Mesothelial cell of epicardium (in vitro differentiated cells): Measurements from ENCODE around the gene TMEM53. TPM values are rescaled to one million over a fixed set of nuclear protein-coding genes. Genes with fewer than 3 reads are reported as not detected.

Experiments
- DNase-seq, 2 experiments: peaks; one replicate each; pipeline ENCODE4 v3.0.0; 2021; ENCODE audit warnings: low spot score in 2 of 2; ENCODE audit not compliant: unreplicated experiment in 2 of 2
- H3K27ac Mint-ChIP-seq: 2 replicates; pipeline ENCODE4 v1.8.0; 2021; ENCODE audit warnings: mixed read lengths
- H3K27me3 Mint-ChIP-seq: 2 replicates; pipeline ENCODE4 v1.8.0; 2021; ENCODE audit warnings: low read depth, mixed read lengths
- H3K36me3 Mint-ChIP-seq: 2 replicates; pipeline ENCODE4 v1.8.0; 2021; ENCODE audit warnings: mixed read lengths
- H3K4me1 Mint-ChIP-seq: 2 replicates; pipeline ENCODE4 v1.8.0; 2021; ENCODE audit warnings: mixed read lengths
- H3K4me3 Mint-ChIP-seq: 2 replicates; pipeline ENCODE4 v1.8.0; 2021; ENCODE audit warnings: mild to moderate bottlenecking, moderate library complexity, mixed read lengths
- H3K9me3 Mint-ChIP-seq: 2 replicates; pipeline ENCODE4 v1.8.0; 2021; ENCODE audit warnings: mixed read lengths
- CTCF ChIP-seq: fragments of 200-600 bp; sonication (generic); IDR thresholded peaks from one replicate; pipeline ENCODE4 v1.5.0; 2021; ENCODE audit warnings: antibody characterized with exemption; ENCODE audit not compliant: unreplicated experiment
- total RNA-seq: library from RNA; stranded (reverse); gene quantifications from 3 replicates; pipeline ENCODE4 v1.2.1, GENCODE V29; 2021

The TMEM53 gene
- total RNA-seq, 1 donor from 2014 or later: 8.9 TPM

GRCh38 chr1:44641126-44642102, 32.9 kb downstream of the TMEM53 start:
- H3K27me3 Mint-ChIP-seq: no peaks in the 10 kb centered on the region

DNA sequence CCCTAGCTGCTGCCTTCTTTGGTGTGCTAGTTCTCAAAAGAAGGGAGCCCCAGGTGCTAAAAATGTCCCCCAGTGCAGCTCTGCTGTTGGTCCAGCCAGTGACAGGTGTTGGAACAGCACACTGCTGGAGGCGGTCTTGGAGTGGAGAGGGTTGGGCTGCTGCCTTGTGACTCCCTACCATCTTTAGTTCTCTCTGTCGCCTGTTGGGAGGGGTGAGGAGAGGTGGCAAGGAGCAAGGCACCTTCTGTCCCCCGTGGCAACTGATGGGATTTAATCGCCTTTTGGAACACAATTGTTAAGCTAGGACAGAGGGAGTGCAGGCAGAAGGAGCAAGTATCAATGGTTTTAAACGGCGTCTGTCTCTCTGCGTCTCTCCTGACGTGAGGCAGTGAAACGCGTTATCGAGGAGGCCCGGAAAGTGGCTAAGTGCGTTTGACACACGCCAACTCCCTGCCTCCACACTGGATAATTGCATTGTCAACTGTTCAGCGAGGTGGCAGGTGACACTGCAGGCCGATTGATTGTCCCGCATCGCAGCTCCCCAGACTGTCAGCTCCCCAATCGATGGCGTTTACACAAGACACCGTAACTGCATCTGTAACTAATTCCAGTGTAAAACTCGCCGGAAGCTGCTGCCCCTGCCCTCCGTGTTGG, 34.0 kb downstream of the TMEM53 start:
- TF ChIP-seq CTCF: no peak
- H3K27ac Mint-ChIP-seq: no peak overlapping the region
- DNase-seq: no peak
- H3K36me3 Mint-ChIP-seq: peaks cover 21% of the 10 kb centered on the region
- H3K9me3 Mint-ChIP-seq: no peaks in the 10 kb centered on the region
- H3K27me3 Mint-ChIP-seq: no peaks in the 10 kb centered on the region
- H3K4me1 Mint-ChIP-seq: no peaks in the 10 kb centered on the region
- H3K4me3 Mint-ChIP-seq: no peak overlapping the region

More at GRCh38 chr1:44641126-44642102, 32.9 kb downstream of the TMEM53 start:
- no peak overlapping the region for H3K27ac Mint-ChIP-seq
- no peaks in the 10 kb centered on the region for H3K4me1 Mint-ChIP-seq
- H3K9me3 Mint-ChIP-seq: no peaks in the 10 kb centered on the region
- H3K4me3 Mint-ChIP-seq: no peak overlapping the region
- peaks cover 14% of the 10 kb centered on the region for H3K36me3 Mint-ChIP-seq
- DNase-seq: no peak
- TF ChIP-seq CTCF: no peak

- no peak for TF ChIP-seq CTCF
- Mint-ChIP-seq H3K27me3 (no peaks in the 10 kb centered on the region), H3K9me3 (no peaks in the 10 kb centered on the region), H3K27ac (no peak overlapping the region), H3K4me1 (peaks cover 6% of the 10 kb centered on the region), H3K4me3 (no peak overlapping the region), H3K36me3 (peaks cover 16% of the 10 kb centered on the region)
- no peak for DNase-seq
These were observed 36.4 kb downstream of the TMEM53 start for GRCh38 chr1:44637702-44638411.

DNA sequence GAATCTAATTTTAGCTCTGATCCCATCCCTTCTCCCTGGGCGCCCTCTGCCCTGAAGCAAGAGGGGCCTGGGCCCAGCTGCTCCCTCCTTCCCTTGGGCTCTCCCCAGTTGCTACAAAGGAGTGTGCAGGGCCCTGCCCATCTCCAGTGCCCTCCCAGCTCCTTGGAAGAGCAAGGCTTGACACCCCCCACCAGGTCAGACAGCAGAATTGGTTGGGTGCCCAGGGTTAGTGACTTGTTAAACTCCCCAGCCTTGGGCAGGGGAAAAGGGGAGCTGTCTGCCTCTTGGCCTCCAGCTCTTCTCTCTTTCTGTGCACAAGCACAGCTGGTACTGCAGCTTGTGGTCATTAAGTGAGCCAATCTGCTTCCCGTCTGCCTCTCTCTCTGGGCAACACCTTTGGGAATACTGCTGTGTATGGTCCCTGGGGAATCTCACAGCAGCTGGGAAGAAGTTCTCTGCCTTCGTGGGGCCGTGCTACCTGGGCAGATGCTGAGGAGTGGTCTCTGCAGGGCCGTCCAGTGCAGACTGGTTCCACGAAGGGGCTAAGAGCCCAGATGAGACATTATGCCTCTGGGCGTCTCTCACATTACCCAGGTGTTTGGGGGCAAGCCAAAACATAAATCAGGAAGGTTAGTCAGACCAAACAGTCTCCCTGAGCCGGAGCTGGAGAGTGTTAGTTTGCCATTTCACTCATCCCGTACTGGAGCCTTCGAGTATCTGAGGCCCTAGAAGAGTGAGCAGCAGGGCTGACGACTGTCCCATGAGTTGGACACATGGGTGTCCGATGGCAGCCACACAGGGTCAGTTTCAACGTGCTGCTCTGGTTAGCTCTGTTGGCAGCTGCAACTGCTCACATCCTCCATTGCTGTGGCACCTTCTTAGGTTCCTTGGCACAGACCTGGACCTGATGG, 37.3 kb downstream of the TMEM53 start:
- no peak overlapping the region for H3K27ac Mint-ChIP-seq
- no peak for DNase-seq
- peaks cover 16% of the 10 kb centered on the region for H3K36me3 Mint-ChIP-seq
- no peak overlapping the region for H3K4me3 Mint-ChIP-seq
- no peaks in the 10 kb centered on the region for H3K27me3 Mint-ChIP-seq
- H3K4me1 Mint-ChIP-seq: peaks cover 10% of the 10 kb centered on the region
- no peaks in the 10 kb centered on the region for H3K9me3 Mint-ChIP-seq
- no peak for TF ChIP-seq CTCF
